Measurements from ENCODE around the gene CDK10.
A peak's percentile ranks its signal among the peaks of the same experiment; 100 is the strongest.
"Not testable (repeated sequence)": the region's sequence is repeated elsewhere in the genome, so short reads cannot be mapped to it uniquely, and the experiment has no call there.

The CDK10 gene

GRCh38 chr16:89695086-89695874, 8.8 kb downstream of the CDK10 start:
- CTCF ChIA-PET, result interaction anchor here (1.2 to 1.5 kb wide), 3 partner anchors 11 to 165 kb away, joined by 3 read pairs; no protein-coding TSS in a partner anchor
- TF ChIP-seq CTCF (IDR thresholded peaks at IDR 0.05; ENCODE audit: control extremely low read depth, extremely low read depth, low read depth, missing control alignments), result no peak
- POLR2A ChIA-PET, result no interaction called here
- no peak for DNase-seq (ENCODE audit: extremely low spot score)

GRCh38 chr16:89695875-89696669, 9.6 kb downstream of the CDK10 start:
- ChIA-PET POLR2A (no interaction called here), CTCF (interaction anchor here (1.2 to 3.1 kb wide), 4 partner anchors 10 to 164 kb away, joined by 3 to 11 read pairs (median 3); no protein-coding TSS in a partner anchor)
- TF ChIP-seq CTCF (IDR thresholded peaks at IDR 0.05; ENCODE audit: control extremely low read depth, extremely low read depth, low read depth, missing control alignments), result no peak
- no peak for DNase-seq (ENCODE audit: extremely low spot score)

GRCh38 chr16:89696670-89697128, 10.2 kb downstream of the CDK10 start:
- ChIA-PET CTCF (interaction anchor here (1.5 to 3.1 kb wide), 2 partner anchors 10 to 24 kb away, joined by 3 to 11 read pairs; no protein-coding TSS in a partner anchor), POLR2A (no interaction called here)
- peak; percentile 67 for DNase-seq (ENCODE audit: extremely low spot score)
- no peak for TF ChIP-seq CTCF (IDR thresholded peaks at IDR 0.05; ENCODE audit: control extremely low read depth, extremely low read depth, low read depth, missing control alignments)

DNA sequence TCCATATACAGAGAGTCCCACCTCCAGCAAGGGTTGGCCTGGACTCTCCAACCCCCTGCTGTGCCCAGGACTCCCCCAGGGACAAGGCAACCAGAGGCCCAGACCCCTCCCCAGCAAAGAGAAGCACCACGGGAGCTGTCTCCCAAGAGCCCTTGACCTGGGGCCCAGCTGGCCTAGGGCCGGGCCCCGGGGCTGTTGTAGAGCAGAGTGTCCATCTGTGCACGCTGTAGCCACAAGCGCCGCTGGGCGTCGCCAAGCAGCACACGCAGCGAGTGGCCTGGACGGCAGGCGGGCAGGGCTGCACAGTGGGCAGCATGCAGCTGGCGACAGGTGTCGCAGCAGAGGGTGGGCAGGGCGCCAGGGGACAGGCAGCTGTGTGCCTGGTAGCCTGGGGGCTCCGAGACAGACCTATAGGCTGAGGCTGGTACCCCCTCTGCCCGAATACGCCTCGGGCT, 10.7 kb downstream of the CDK10 start:
- CTCF ChIA-PET, result interaction anchor here (1.5 to 5.0 kb wide), 5 partner anchors 9 to 166 kb away, joined by 3 to 68 read pairs (median 16); partner anchors contain the start of gene CDK10
- TF ChIP-seq CTCF (IDR thresholded peaks at IDR 0.05; ENCODE audit: control extremely low read depth, extremely low read depth, low read depth, missing control alignments), result no peak
- DNase-seq (ENCODE audit: extremely low spot score), result no peak
- POLR2A ChIA-PET, result no interaction called here

DNA sequence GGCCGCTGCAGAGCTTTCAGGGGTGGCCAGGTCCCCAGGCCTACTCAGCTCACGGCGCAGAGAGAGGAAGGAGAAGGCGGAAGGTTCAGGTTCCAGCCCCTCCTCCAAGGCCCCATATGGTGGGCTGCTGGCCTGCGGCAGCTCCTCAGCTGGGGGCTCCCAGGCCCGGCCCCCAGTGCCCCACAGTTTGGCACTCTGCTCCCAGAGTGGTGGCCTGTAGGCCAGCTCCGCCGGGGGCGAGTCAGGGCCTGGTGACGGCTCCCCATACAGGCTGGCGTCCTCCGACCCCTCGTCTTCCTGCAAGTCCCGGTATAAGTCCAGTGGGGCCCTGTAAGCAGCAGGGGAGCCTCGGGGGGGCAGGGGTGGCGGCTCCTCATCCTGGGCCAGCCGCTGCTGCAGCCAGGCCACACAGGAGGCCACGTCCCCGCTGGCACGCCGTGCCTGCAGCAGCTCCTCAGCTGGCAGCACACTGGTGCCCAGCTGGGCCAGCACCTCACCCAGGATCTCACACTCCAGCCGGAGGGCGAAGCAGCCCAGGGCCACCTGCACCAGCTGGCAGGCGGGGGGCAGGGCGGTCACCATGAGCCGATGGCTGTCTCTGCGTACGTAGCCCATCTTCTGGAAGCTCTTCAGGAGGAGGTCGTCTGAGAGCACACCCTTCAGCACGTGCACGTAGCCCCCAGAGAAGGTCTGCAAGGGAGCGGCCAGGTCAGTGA, 11.3 kb downstream of the CDK10 start:
- no peak for DNase-seq (ENCODE audit: extremely low spot score)
- no peak for TF ChIP-seq CTCF (IDR thresholded peaks at IDR 0.05; ENCODE audit: control extremely low read depth, extremely low read depth, low read depth, missing control alignments)
- CTCF ChIA-PET, result interaction anchor here (1.1 to 5.0 kb wide), 5 partner anchors 9 to 165 kb away, joined by 3 to 68 read pairs (median 16); partner anchors contain the start of gene CDK10
- POLR2A ChIA-PET, result no interaction called here

- CTCF ChIA-PET, result interaction anchor here (1.1 to 5.0 kb wide), 8 partner anchors 8 to 164 kb away, joined by 3 to 68 read pairs (median 17); partner anchors contain the start of gene CDK10
- POLR2A ChIA-PET, result not testable (repeated sequence)
Observed at GRCh38 chr16:89698717-89699116, 12.2 kb downstream of the CDK10 start.

DNA sequence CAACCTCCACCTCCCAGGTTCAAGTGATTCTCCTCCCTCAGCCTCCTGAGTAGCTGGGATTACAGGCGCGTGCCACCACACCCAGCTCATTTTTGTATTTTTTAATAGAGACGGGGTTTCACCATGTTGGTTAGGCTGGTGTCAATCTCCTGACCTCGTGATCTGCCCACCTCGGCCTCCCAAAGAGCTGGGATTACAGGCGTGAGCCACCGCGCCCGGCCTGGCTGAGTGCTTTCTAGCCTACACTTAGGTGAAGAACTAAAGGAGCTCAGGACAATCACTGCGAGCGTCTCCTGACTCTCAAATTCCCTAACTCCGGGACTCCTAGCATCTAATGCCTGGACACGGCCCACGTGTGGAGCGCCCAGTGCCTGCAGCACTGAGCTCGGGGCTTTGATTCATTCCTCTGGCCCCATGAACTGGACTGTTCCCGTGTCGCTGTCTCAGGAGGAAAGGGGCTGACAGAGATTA, 13.2 kb downstream of the CDK10 start:
- ChIA-PET CTCF (interaction anchor here (0.7 to 5.0 kb wide), 25 partner anchors 10 to 211 kb away, joined by 3 to 68 read pairs (median 6); partner anchors contain the start of genes CDK10, FANCA and VPS9D1), POLR2A (interaction anchor here (1.3 kb wide), 1 partner anchor 11 kb away, joined by 5 read pairs; no protein-coding TSS in a partner anchor)
- not testable (repeated sequence) for DNase-seq (ENCODE audit: extremely low spot score)

More at GRCh38 chr16:89698717-89699116, 12.2 kb downstream of the CDK10 start:
- not testable (repeated sequence) for DNase-seq (ENCODE audit: extremely low spot score)

Measured in GM10248 (cell line).